Lower lobe of right lung (tissue), 2 donors: ENCODE data around the gene CGN. TPM values are rescaled to one million over a fixed set of nuclear protein-coding genes. Genes with fewer than 3 reads are reported as not detected.

Experiments
- ATAC-seq, 2 donors: fragments of 200-7000 bp; cut with Tn5 transposase; one replicate each; pipeline ENCODE4 v1.9.1; 2020 to 2022; ENCODE audit warnings: mild to moderate bottlenecking in 2 of 2, moderate library complexity in 2 of 2
- DNase-seq: peaks from one replicate; pipeline ENCODE4 v3.0.0-alpha.2; 2020
- H3K27ac ChIP-seq: fragments of 200-600 bp; one replicate; pipeline ENCODE4 v1.8.0; 2022
- H3K27me3 ChIP-seq: fragments of 200-600 bp; one replicate; pipeline ENCODE4 v1.8.0; 2022; ENCODE audit warnings: low read depth
- H3K36me3 ChIP-seq: fragments of 200-600 bp; one replicate; pipeline ENCODE4 v1.8.0; 2022; ENCODE audit warnings: mild to moderate bottlenecking
- H3K4me1 ChIP-seq: fragments of 200-600 bp; one replicate; pipeline ENCODE4 v1.8.0; 2022
- H3K4me3 ChIP-seq: fragments of 200-600 bp; one replicate; pipeline ENCODE4 v1.8.0; 2022; ENCODE audit warnings: mild to moderate bottlenecking
- H3K9me3 ChIP-seq: fragments of 200-600 bp; one replicate; pipeline ENCODE4 v1.8.0; 2022
- CTCF ChIP-seq: fragments of 200-600 bp; IDR thresholded peaks from one replicate; pipeline ENCODE4 v1.8.0; 2022; ENCODE audit warnings: antibody characterized with exemption, mild to moderate bottlenecking
- intact Hi-C: fragments of 100-400 bp; cut with DNase I; formaldehyde crosslinking; loops from one replicate; pipeline ENCODE4 v1.11.0; 2022
- total RNA-seq: library from RNA; stranded (reverse); fragmentation: NEBNext Ultra II Directional; extraction: Animal tissue kit (Norgen Biotek cat#: 25700); gene quantifications from one replicate; pipeline ENCODE4 v1.2.1, GENCODE V29; 2021
- donor health status: DM: no; HTN: yes; CAD: no; lungs with severe emphysema.

Gene CGN
- total RNA-seq, 1 donor from 2014 or later: 52.9 TPM

- peaks cover 15% of the 10 kb centered on the region for H3K4me1 ChIP-seq
- TF ChIP-seq CTCF: no peak
- intact Hi-C loops: no loop called here
- H3K27me3 ChIP-seq: no peaks in the 10 kb centered on the region
- H3K27ac ChIP-seq: no peak overlapping the region
- DNase-seq (no peak), ATAC-seq (no peak)
- peaks cover 26% of the 10 kb centered on the region for H3K36me3 ChIP-seq
- no peaks in the 10 kb centered on the region for H3K9me3 ChIP-seq
- H3K4me3 ChIP-seq: no peak overlapping the region
Measured at GRCh38 chr1:151536499-151536898, 25.3 kb downstream of the CGN start.

- no peak for DNase-seq
- ATAC-seq: no peak
- TF ChIP-seq CTCF: no peak
- no peaks in the 10 kb centered on the region for H3K27me3 ChIP-seq
- H3K27ac ChIP-seq: no peak overlapping the region
- peaks cover 19% of the 10 kb centered on the region for H3K4me1 ChIP-seq
- peaks cover 20% of the 10 kb centered on the region for H3K36me3 ChIP-seq
- no peaks in the 10 kb centered on the region for H3K9me3 ChIP-seq
- intact Hi-C loops: no loop called here
- no peak overlapping the region for H3K4me3 ChIP-seq
Measured at GRCh38 chr1:151537112-151537511, 25.9 kb downstream of the CGN start.

DNA sequence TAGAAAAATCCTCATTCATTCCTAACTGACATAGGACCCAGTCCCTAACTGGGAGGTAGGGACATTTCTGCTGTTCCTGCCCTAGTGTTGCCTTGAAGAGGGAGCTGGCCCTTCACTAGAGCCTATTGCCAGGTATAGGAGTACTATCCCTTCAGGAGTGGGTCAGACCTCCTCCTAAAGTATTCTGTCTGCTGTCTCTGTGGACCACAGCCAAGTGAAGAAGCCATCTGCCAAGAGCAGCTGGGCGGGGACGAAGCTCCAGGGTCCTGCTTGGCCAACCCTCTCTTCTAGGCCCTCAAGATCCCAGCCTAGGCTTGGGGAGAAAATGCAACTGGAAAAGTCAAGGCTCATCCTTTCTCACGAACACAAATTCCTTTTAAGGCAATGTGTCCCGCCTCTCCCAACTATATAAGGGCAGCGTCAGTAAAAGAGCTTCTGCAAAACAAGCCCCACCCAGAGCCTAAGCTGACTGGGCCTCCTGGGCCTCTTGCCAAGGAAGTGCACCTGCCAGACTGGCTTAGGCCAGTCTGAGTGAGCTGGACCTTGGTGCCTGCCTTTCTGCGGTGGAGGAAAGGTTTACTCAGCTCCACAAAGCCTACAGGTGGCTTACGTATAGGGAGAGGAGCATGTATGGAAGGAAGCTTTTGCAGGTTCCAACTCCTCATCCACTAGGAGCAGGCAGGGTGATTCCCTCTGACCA is 28.3 kb downstream of the CGN start:
- ATAC-seq: peak; percentile 85 to 86
- Histone ChIP-seq H3K27ac (peak overlapping the region; percentile 82), H3K9me3 (no peaks in the 10 kb centered on the region), H3K4me1 (peaks cover 23% of the 10 kb centered on the region), H3K4me3 (peak overlapping the region; percentile 82), H3K36me3 (no peaks in the 10 kb centered on the region), H3K27me3 (no peaks in the 10 kb centered on the region)
- peak; percentile 91 for DNase-seq
- TF ChIP-seq CTCF: no peak
- intact Hi-C loops: no loop called here

- TF ChIP-seq CTCF: no peak
- Histone ChIP-seq H3K27me3 (no peaks in the 10 kb centered on the region), H3K4me1 (peaks cover 23% of the 10 kb centered on the region), H3K4me3 (peak within 1 kb of the TSS; percentile 82), H3K36me3 (no peaks in the 10 kb centered on the region), H3K27ac (peak within 1 kb of the TSS; percentile 82), H3K9me3 (no peaks in the 10 kb centered on the region)
- peak; percentile 98 for DNase-seq
- intact Hi-C loops: no loop called here
- ATAC-seq: peak; percentile 96 to 97
Measured at GRCh38 chr1:151540021-151540981, 29.1 kb downstream of the CGN start, which contains the start of gene TUFT1. Gene TUFT1, plus strand, starts transcription at chr1:151540309. Its CDS starts 58 bp downstream, at chr1:151540367.

DNA sequence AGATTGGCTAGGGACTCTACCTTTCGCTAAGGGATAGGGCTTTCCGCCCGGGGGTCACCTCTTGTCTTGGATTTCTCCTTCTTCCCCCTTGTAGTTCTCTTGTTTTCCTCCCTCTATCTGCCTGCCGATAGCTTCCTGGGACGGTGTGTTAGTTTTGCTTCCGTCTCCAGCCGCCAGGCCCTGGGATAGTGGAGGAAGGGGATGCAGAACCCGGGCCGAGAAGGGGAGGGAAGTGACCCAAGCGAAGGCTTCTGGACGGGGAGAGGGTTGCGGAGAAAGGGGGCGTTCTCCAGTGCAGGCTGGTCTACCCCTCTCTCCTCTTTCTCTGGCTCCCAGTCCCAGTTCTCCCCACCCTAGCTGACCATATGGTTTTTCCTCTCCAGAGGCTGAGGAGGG is 29.8 kb downstream of the CGN start:
- H3K27me3 ChIP-seq: no peaks in the 10 kb centered on the region
- intact Hi-C loops: no loop called here
- no peak for TF ChIP-seq CTCF
- H3K27ac ChIP-seq: peak overlapping the region; percentile 82
- ATAC-seq: peak; percentile 4 to 29
- H3K36me3 ChIP-seq: no peaks in the 10 kb centered on the region
- peaks cover 23% of the 10 kb centered on the region for H3K4me1 ChIP-seq
- no peaks in the 10 kb centered on the region for H3K9me3 ChIP-seq
- peak overlapping the region; percentile 82 for H3K4me3 ChIP-seq
- DNase-seq: no peak
